K562 (cell line): Measurements from ENCODE around the gene TOMM6. TPM values are rescaled to one million over a fixed set of nuclear protein-coding genes. Genes with fewer than 3 reads are reported as not detected.

ENCODE experiments used
- ARID2 ChIP-seq: fragments of 450-650 bp; IDR thresholded peaks from 2 replicates; pipeline ENCODE4 v1.6.1; 2017; ENCODE audit warnings: antibody characterized with exemption, mild to moderate bottlenecking
- EHMT2 ChIP-seq: fragments of 450-650 bp; IDR thresholded peaks from 2 replicates; pipeline ENCODE4 v1.6.1; 2018; ENCODE audit warnings: antibody characterized with exemption
- FOS ChIP-seq: IDR thresholded peaks from 3 replicates; pipeline ENCODE4 v1.6.1; 2011; ENCODE audit not compliant: insufficient read length; ENCODE audit errors: extremely low read depth
- FOXK2 ChIP-seq, 2 experiments: fragments of 450-650 bp; IDR thresholded peaks in 1 of 2; conservative IDR thresholded peaks in 1 of 2; 2 replicates each; pipeline ENCODE4 v1.6.1; 2016; ENCODE audit warnings: low read depth in 2 of 2, mild to moderate bottlenecking in 1 of 2
- KDM4B ChIP-seq, 2 experiments: fragments of 450-650 bp in 1 of 2; sonication (generic) in 1 of 2; IDR thresholded peaks; 2 replicates each; pipeline ENCODE4 v1.6.1; 2016 to 2017; ENCODE audit warnings: borderline replicate concordance in 2 of 2, antibody characterized with exemption in 1 of 2, low read depth in 1 of 2, mild to moderate bottlenecking in 1 of 2
- MYC ChIP-seq, 2 experiments: fragments of 250-450 bp in 1 of 2; sonication (Bioruptor Pico) in 1 of 2; IDR thresholded peaks; 2 replicates each; pipeline versions ENCODE4 v1.5.1 to v1.6.1; 2012 to 2021; ENCODE audit warnings: low read depth in 2 of 2, borderline replicate concordance in 1 of 2, improper control_type of control experiment in 1 of 2, low read length in 1 of 2, mild to moderate bottlenecking in 1 of 2, moderate library complexity in 1 of 2
- RUNX1 ChIP-seq: sonication (generic); IDR thresholded peaks from 2 replicates; pipeline ENCODE4 v1.6.1; 2016; ENCODE audit warnings: antibody characterized with exemption, low read depth
- TBP ChIP-seq: optimal IDR thresholded peaks from 2 replicates; pipeline ENCODE3; 2011; ENCODE audit warnings: low read depth, low read length, improper control_type of control experiment
- WHSC1 ChIP-seq: IDR thresholded peaks from one replicate; pipeline ENCODE4 v1.6.1; 2012; ENCODE audit warnings: low read length, control low read depth, inconsistent platforms
- ZNF121 ChIP-seq: sonication (generic); formaldehyde crosslinking; conservative IDR thresholded peaks from 2 replicates; pipeline ENCODE4 v1.8.0; 2022; ENCODE audit warnings: missing genetic modification reagents
- ZNF143 ChIP-seq: sonication (generic); formaldehyde crosslinking; IDR thresholded peaks from 2 replicates; pipeline ENCODE4 v1.9.0; 2022; ENCODE audit warnings: mild to moderate bottlenecking, missing genetic modification reagents
- ZNF263 ChIP-seq: sonication (generic); formaldehyde crosslinking; IDR thresholded peaks from 2 replicates; pipeline ENCODE4 v1.8.0; 2022; ENCODE audit warnings: mild to moderate bottlenecking, missing genetic modification reagents, borderline replicate concordance
- ZNF41 ChIP-seq: fragments of 250-450 bp; sonication (Bioruptor Pico); conservative IDR thresholded peaks from 2 replicates; pipeline ENCODE4 v1.4.0; 2020; ENCODE audit warnings: mild to moderate bottlenecking
- ZZZ3 ChIP-seq: fragments of 450-650 bp; IDR thresholded peaks from 2 replicates; pipeline ENCODE4 v1.6.1; 2016; ENCODE audit warnings: antibody characterized with exemption, mild to moderate bottlenecking, moderate library complexity
- polyA plus RNA-seq, 8 experiments: library from polyadenylated mRNA; depleted of rRNA in 4 of 8; stranded (reverse) in 5 of 8; unstranded in 3 of 8; fragments of >200 nt; fragmentation: Nextera tagmentation in 2 of 8; fragmentation: Illumina TruSeq in 1 of 8; extraction: Ambion mirVana in 2 of 8; extraction: Trizol in 1 of 8; gene quantifications; 2 replicates each; pipeline versions ENCODE4 v1.2.1 to v1.2.3, GENCODE V29; 2011 to 2014; ENCODE audit warnings: inconsistent platforms in 1 of 8, missing spikeins in 1 of 8
- total RNA-seq, 7 experiments: library from RNA; depleted of rRNA in 6 of 7; stranded (reverse); fragments of >200 nt in 6 of 7; fragmentation: Illumina TruSeq in 2 of 7; extraction: Trizol in 2 of 7; gene quantifications; 2 replicates each; pipeline versions ENCODE4 v1.2.1 to v1.2.3, GENCODE V29; 2011 to 2021; ENCODE audit warnings: low replicate concordance in 1 of 7
- TF ChIP-seq, protein P1 (sequence below): IDR thresholded peaks from 2 replicates; pipeline ENCODE4 v1.6.1; 2011; ENCODE audit not compliant: insufficient read length; ENCODE audit errors: extremely low read depth
- TF ChIP-seq, protein P2 (sequence below): fragments of 450-650 bp; IDR thresholded peaks from 2 replicates; pipeline ENCODE4 v1.6.1; 2016; ENCODE audit warnings: mild to moderate bottlenecking, moderate library complexity

Gene TOMM6
- total and polyA plus RNA-seq, 9 of the 15 experiments (the other 6 are each of a cell fraction or from before 2014, with no cell fraction given) = 380 to 2,097 (median 1,065) TPM

DNA sequence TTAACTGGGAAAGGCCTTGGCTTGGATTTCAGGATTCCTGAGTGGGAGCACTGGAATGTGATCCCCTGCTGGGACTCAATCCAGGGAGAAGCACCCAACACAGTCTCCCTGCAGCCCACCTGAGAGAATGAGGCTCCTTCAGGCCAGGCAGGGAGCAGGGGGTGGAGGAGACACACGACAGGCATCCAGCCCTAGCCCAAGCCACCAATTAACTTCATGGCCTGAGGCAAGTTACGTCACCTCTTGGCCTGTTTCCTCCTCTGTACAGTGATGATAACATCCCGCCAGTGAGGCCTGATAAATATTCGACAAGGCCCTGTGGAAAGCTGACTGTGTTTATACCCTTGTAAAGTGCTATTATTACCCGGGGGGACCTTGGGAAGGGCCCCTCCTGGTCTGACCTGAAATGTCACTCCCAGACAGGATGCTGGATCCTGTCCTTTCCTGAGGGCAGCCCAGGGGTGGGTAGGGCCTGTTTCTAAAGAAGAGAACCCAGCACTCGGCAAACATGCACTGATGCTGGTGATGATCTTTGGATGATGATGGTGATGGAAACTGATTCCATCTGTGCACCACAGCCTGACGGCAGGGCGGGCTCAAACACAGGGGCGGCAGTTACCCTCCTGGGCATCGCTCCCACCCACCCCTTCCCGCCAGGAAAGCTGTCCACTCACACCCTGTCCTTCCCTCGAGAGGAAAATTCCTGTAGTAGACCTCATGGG, 20.2 kb upstream of the TOMM6 start (continued):
- TF ChIP-seq ARID2 (no peak), ZNF41 (CRISPR knock-in tag) (no peak), EHMT2 (no peak), TBP (no peak), RUNX1 (no peak), ZZZ3 (no peak), FOS (no peak), ZNF263 (CRISPR knock-in tag) (no peak), ZNF121 (CRISPR knock-in tag) (no peak), KDM4B (IDR thresholded peaks at IDR 0.05; ENCODE audit: borderline replicate concordance in 2 of 2, low read depth in 1 of 2) (no peak), FOXK2 (conservative IDR thresholded peaks at IDR 0.05 in 1 of 2, IDR thresholded peaks at IDR 0.05 in 1 of 2; ENCODE audit: low read depth in 2 of 2) (peak; percentile 67 to 77), MYC (IDR thresholded peaks at IDR 0.05; ENCODE audit: low read depth, low read length) (no peak), MYC (CRISPR knock-in tag; IDR thresholded peaks at IDR 0.05; ENCODE audit: borderline replicate concordance, low read depth) (no peak), ZNF143 (CRISPR knock-in tag) (no peak), WHSC1 (no peak)
- TF ChIP-seq, protein P1, sequence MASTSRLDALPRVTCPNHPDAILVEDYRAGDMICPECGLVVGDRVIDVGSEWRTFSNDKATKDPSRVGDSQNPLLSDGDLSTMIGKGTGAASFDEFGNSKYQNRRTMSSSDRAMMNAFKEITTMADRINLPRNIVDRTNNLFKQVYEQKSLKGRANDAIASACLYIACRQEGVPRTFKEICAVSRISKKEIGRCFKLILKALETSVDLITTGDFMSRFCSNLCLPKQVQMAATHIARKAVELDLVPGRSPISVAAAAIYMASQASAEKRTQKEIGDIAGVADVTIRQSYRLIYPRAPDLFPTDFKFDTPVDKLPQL = no peak
- TF ChIP-seq, protein P2, sequence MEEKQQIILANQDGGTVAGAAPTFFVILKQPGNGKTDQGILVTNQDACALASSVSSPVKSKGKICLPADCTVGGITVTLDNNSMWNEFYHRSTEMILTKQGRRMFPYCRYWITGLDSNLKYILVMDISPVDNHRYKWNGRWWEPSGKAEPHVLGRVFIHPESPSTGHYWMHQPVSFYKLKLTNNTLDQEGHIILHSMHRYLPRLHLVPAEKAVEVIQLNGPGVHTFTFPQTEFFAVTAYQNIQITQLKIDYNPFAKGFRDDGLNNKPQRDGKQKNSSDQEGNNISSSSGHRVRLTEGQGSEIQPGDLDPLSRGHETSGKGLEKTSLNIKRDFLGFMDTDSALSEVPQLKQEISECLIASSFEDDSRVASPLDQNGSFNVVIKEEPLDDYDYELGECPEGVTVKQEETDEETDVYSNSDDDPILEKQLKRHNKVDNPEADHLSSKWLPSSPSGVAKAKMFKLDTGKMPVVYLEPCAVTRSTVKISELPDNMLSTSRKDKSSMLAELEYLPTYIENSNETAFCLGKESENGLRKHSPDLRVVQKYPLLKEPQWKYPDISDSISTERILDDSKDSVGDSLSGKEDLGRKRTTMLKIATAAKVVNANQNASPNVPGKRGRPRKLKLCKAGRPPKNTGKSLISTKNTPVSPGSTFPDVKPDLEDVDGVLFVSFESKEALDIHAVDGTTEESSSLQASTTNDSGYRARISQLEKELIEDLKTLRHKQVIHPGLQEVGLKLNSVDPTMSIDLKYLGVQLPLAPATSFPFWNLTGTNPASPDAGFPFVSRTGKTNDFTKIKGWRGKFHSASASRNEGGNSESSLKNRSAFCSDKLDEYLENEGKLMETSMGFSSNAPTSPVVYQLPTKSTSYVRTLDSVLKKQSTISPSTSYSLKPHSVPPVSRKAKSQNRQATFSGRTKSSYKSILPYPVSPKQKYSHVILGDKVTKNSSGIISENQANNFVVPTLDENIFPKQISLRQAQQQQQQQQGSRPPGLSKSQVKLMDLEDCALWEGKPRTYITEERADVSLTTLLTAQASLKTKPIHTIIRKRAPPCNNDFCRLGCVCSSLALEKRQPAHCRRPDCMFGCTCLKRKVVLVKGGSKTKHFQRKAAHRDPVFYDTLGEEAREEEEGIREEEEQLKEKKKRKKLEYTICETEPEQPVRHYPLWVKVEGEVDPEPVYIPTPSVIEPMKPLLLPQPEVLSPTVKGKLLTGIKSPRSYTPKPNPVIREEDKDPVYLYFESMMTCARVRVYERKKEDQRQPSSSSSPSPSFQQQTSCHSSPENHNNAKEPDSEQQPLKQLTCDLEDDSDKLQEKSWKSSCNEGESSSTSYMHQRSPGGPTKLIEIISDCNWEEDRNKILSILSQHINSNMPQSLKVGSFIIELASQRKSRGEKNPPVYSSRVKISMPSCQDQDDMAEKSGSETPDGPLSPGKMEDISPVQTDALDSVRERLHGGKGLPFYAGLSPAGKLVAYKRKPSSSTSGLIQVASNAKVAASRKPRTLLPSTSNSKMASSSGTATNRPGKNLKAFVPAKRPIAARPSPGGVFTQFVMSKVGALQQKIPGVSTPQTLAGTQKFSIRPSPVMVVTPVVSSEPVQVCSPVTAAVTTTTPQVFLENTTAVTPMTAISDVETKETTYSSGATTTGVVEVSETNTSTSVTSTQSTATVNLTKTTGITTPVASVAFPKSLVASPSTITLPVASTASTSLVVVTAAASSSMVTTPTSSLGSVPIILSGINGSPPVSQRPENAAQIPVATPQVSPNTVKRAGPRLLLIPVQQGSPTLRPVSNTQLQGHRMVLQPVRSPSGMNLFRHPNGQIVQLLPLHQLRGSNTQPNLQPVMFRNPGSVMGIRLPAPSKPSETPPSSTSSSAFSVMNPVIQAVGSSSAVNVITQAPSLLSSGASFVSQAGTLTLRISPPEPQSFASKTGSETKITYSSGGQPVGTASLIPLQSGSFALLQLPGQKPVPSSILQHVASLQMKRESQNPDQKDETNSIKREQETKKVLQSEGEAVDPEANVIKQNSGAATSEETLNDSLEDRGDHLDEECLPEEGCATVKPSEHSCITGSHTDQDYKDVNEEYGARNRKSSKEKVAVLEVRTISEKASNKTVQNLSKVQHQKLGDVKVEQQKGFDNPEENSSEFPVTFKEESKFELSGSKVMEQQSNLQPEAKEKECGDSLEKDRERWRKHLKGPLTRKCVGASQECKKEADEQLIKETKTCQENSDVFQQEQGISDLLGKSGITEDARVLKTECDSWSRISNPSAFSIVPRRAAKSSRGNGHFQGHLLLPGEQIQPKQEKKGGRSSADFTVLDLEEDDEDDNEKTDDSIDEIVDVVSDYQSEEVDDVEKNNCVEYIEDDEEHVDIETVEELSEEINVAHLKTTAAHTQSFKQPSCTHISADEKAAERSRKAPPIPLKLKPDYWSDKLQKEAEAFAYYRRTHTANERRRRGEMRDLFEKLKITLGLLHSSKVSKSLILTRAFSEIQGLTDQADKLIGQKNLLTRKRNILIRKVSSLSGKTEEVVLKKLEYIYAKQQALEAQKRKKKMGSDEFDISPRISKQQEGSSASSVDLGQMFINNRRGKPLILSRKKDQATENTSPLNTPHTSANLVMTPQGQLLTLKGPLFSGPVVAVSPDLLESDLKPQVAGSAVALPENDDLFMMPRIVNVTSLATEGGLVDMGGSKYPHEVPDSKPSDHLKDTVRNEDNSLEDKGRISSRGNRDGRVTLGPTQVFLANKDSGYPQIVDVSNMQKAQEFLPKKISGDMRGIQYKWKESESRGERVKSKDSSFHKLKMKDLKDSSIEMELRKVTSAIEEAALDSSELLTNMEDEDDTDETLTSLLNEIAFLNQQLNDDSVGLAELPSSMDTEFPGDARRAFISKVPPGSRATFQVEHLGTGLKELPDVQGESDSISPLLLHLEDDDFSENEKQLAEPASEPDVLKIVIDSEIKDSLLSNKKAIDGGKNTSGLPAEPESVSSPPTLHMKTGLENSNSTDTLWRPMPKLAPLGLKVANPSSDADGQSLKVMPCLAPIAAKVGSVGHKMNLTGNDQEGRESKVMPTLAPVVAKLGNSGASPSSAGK = no peak
